GM12864 (cell line): ENCODE data around the gene MCOLN2.
A peak's percentile ranks its signal among the peaks of the same experiment; 100 is the strongest.

Experiments used
- DNase-seq: peaks from one replicate; pipeline ENCODE4 v3.0.0-alpha.2; 2011; ENCODE audit warnings: low read depth
- H3K4me3 ChIP-seq: 2 replicates; pipeline ENCODE4 v1.5.1; 2011; ENCODE audit warnings: mild to moderate bottlenecking, low read depth, low read length, control low read depth
- CTCF ChIP-seq: IDR thresholded peaks from 2 replicates; pipeline ENCODE4 v1.5.1; 2011; ENCODE audit warnings: low read depth, mild to moderate bottlenecking, moderate library complexity, low read length, control low read depth, inconsistent platforms; ENCODE audit errors: missing control alignments

MCOLN2 gene

GRCh38 chr1:84996846-84997666, at the start of gene MCOLN2:
TSS of gene MCOLN2 (minus strand) at chr1:84997113. CDS start at chr1:84996872, 241 bp downstream.
- H3K4me3 ChIP-seq = peak within 1 kb of the TSS; percentile 73
- DNase-seq = no peak
- no peak for TF ChIP-seq CTCF

- H3K4me3 ChIP-seq = no peak overlapping the region
- no peak for DNase-seq
- no peak for TF ChIP-seq CTCF
Measured at GRCh38 chr1:85042413-85042812, 45.5 kb upstream of the MCOLN2 start.

- DNase-seq = no peak
- TF ChIP-seq CTCF = no peak
- H3K4me3 ChIP-seq = no peak overlapping the region
Measured at GRCh38 chr1:85041793-85042192, 44.9 kb upstream of the MCOLN2 start.

- no peak for TF ChIP-seq CTCF
- no peak overlapping the region for H3K4me3 ChIP-seq
- no peak for DNase-seq
Measured at GRCh38 chr1:85033221-85033620, 36.3 kb upstream of the MCOLN2 start.

- no peak overlapping the region for H3K4me3 ChIP-seq
- no peak for DNase-seq
Measured at GRCh38 chr1:85030536-85030935, 33.6 kb upstream of the MCOLN2 start.

GRCh38 chr1:85028151-85028550, 31.2 kb upstream of the MCOLN2 start:
- DNase-seq = no peak
- no peak overlapping the region for H3K4me3 ChIP-seq
- TF ChIP-seq CTCF = no peak

More at GRCh38 chr1:85030536-85030935, 33.6 kb upstream of the MCOLN2 start:
- TF ChIP-seq CTCF = no peak
